Measurements from ENCODE around the gene PDE8B.

PDE8B gene

GRCh38 chr5:77409870-77410621 lies 199.6 kb downstream of the PDE8B start:
- H3K4me1 Mint-ChIP-seq (ENCODE audit: low read depth), result peaks cover 4% of the 10 kb centered on the region
- no peak overlapping the region for H3K27ac Mint-ChIP-seq
- peaks cover 20% of the 10 kb centered on the region for H3K27me3 Mint-ChIP-seq (ENCODE audit: low read depth)
- no peak overlapping the region for H3K4me3 Mint-ChIP-seq
- no peaks in the 10 kb centered on the region for H3K36me3 Mint-ChIP-seq (ENCODE audit: low read depth)
- H3K9me3 Mint-ChIP-seq, result no peaks in the 10 kb centered on the region

GRCh38 chr5:77413049-77413448 lies 202.6 kb downstream of the PDE8B start:
- no peak overlapping the region for H3K27ac Mint-ChIP-seq
- H3K36me3 Mint-ChIP-seq (ENCODE audit: low read depth), result no peaks in the 10 kb centered on the region
- no peak overlapping the region for H3K4me3 Mint-ChIP-seq
- H3K27me3 Mint-ChIP-seq (ENCODE audit: low read depth), result peaks cover 11% of the 10 kb centered on the region
- no peaks in the 10 kb centered on the region for H3K9me3 Mint-ChIP-seq
- H3K4me1 Mint-ChIP-seq (ENCODE audit: low read depth), result peaks cover 2% of the 10 kb centered on the region

- H3K27ac Mint-ChIP-seq, result no peak overlapping the region
- H3K4me1 Mint-ChIP-seq (ENCODE audit: low read depth), result no peaks in the 10 kb centered on the region
- peaks cover 5% of the 10 kb centered on the region for H3K27me3 Mint-ChIP-seq (ENCODE audit: low read depth)
- H3K9me3 Mint-ChIP-seq, result peaks cover 3% of the 10 kb centered on the region
- H3K36me3 Mint-ChIP-seq (ENCODE audit: low read depth), result no peaks in the 10 kb centered on the region
- no peak overlapping the region for H3K4me3 Mint-ChIP-seq
These were observed 207.7 kb downstream of the PDE8B start for GRCh38 chr5:77418162-77418561.

- no peak overlapping the region for H3K27ac Mint-ChIP-seq
- no peak overlapping the region for H3K4me3 Mint-ChIP-seq
- no peaks in the 10 kb centered on the region for H3K4me1 Mint-ChIP-seq (ENCODE audit: low read depth)
- no peaks in the 10 kb centered on the region for H3K36me3 Mint-ChIP-seq (ENCODE audit: low read depth)
- H3K27me3 Mint-ChIP-seq (ENCODE audit: low read depth), result peaks cover 5% of the 10 kb centered on the region
- peaks cover 4% of the 10 kb centered on the region for H3K9me3 Mint-ChIP-seq
These were observed 208.4 kb downstream of the PDE8B start for GRCh38 chr5:77418601-77419581.

- Mint-ChIP-seq H3K9me3 (peaks cover 4% of the 10 kb centered on the region), H3K36me3 (ENCODE audit: low read depth) (no peaks in the 10 kb centered on the region), H3K27me3 (ENCODE audit: low read depth) (peaks cover 5% of the 10 kb centered on the region), H3K4me3 (no peak overlapping the region), H3K27ac (no peak overlapping the region), H3K4me1 (ENCODE audit: low read depth) (no peaks in the 10 kb centered on the region)
These were observed 209.4 kb downstream of the PDE8B start for GRCh38 chr5:77419644-77420582.

GRCh38 chr5:77420940-77421339 lies 210.5 kb downstream of the PDE8B start:
- no peak overlapping the region for H3K4me3 Mint-ChIP-seq
- no peaks in the 10 kb centered on the region for H3K4me1 Mint-ChIP-seq (ENCODE audit: low read depth)
- H3K27ac Mint-ChIP-seq, result no peak overlapping the region
- peaks cover 4% of the 10 kb centered on the region for H3K9me3 Mint-ChIP-seq
- H3K27me3 Mint-ChIP-seq (ENCODE audit: low read depth), result peaks cover 5% of the 10 kb centered on the region
- no peaks in the 10 kb centered on the region for H3K36me3 Mint-ChIP-seq (ENCODE audit: low read depth)

GRCh38 chr5:77423022-77423750 lies 212.7 kb downstream of the PDE8B start:
- H3K27ac Mint-ChIP-seq, result no peak overlapping the region
- no peaks in the 10 kb centered on the region for H3K36me3 Mint-ChIP-seq (ENCODE audit: low read depth)
- peaks cover 5% of the 10 kb centered on the region for H3K27me3 Mint-ChIP-seq (ENCODE audit: low read depth)
- peaks cover 4% of the 10 kb centered on the region for H3K9me3 Mint-ChIP-seq
- H3K4me3 Mint-ChIP-seq, result no peak overlapping the region
- H3K4me1 Mint-ChIP-seq (ENCODE audit: low read depth), result no peaks in the 10 kb centered on the region

- Mint-ChIP-seq H3K9me3 (peaks cover 4% of the 10 kb centered on the region), H3K4me1 (ENCODE audit: low read depth) (peaks cover 4% of the 10 kb centered on the region), H3K27me3 (ENCODE audit: low read depth) (peaks cover 5% of the 10 kb centered on the region), H3K36me3 (ENCODE audit: low read depth) (no peaks in the 10 kb centered on the region), H3K4me3 (no peak overlapping the region), H3K27ac (no peak overlapping the region)
These were observed 214.4 kb downstream of the PDE8B start for GRCh38 chr5:77424921-77425320.

- Mint-ChIP-seq H3K27me3 (ENCODE audit: low read depth) (peaks cover 5% of the 10 kb centered on the region), H3K4me1 (ENCODE audit: low read depth) (peaks cover 5% of the 10 kb centered on the region), H3K4me3 (no peak overlapping the region), H3K9me3 (peaks cover 4% of the 10 kb centered on the region), H3K36me3 (ENCODE audit: low read depth) (no peaks in the 10 kb centered on the region), H3K27ac (no peak overlapping the region)
These were observed 214.9 kb downstream of the PDE8B start for GRCh38 chr5:77425420-77425819.

- Mint-ChIP-seq H3K27ac (no peak overlapping the region), H3K9me3 (peaks cover 4% of the 10 kb centered on the region), H3K4me3 (no peak overlapping the region), H3K36me3 (ENCODE audit: low read depth) (no peaks in the 10 kb centered on the region), H3K4me1 (ENCODE audit: low read depth) (peaks cover 5% of the 10 kb centered on the region), H3K27me3 (ENCODE audit: low read depth) (peaks cover 2% of the 10 kb centered on the region)
These were observed 215.6 kb downstream of the PDE8B start for GRCh38 chr5:77425998-77426659.

GRCh38 chr5:77426670-77427069 lies 216.2 kb downstream of the PDE8B start:
- H3K4me3 Mint-ChIP-seq, result no peak overlapping the region
- H3K9me3 Mint-ChIP-seq, result peaks cover 4% of the 10 kb centered on the region
- no peaks in the 10 kb centered on the region for H3K27me3 Mint-ChIP-seq (ENCODE audit: low read depth)

GRCh38 chr5:77427998-77428397 lies 217.5 kb downstream of the PDE8B start:
- peaks cover 3% of the 10 kb centered on the region for H3K9me3 Mint-ChIP-seq
- no peaks in the 10 kb centered on the region for H3K36me3 Mint-ChIP-seq (ENCODE audit: low read depth)
- peaks cover 7% of the 10 kb centered on the region for H3K4me1 Mint-ChIP-seq (ENCODE audit: low read depth)
- H3K4me3 Mint-ChIP-seq, result no peak overlapping the region
- H3K27ac Mint-ChIP-seq, result no peak overlapping the region
- no peaks in the 10 kb centered on the region for H3K27me3 Mint-ChIP-seq (ENCODE audit: low read depth)

More at GRCh38 chr5:77426670-77427069, 216.2 kb downstream of the PDE8B start:
- H3K27ac Mint-ChIP-seq, result no peak overlapping the region
- peaks cover 7% of the 10 kb centered on the region for H3K4me1 Mint-ChIP-seq (ENCODE audit: low read depth)
- no peaks in the 10 kb centered on the region for H3K36me3 Mint-ChIP-seq (ENCODE audit: low read depth)

- H3K27me3 Mint-ChIP-seq (ENCODE audit: low read depth), result no peaks in the 10 kb centered on the region
- no peak overlapping the region for H3K27ac Mint-ChIP-seq
- H3K4me1 Mint-ChIP-seq (ENCODE audit: low read depth), result peaks cover 7% of the 10 kb centered on the region
- no peak overlapping the region for H3K4me3 Mint-ChIP-seq
- no peaks in the 10 kb centered on the region for H3K9me3 Mint-ChIP-seq
- no peaks in the 10 kb centered on the region for H3K36me3 Mint-ChIP-seq (ENCODE audit: low read depth)
These were observed 218.0 kb downstream of the PDE8B start for GRCh38 chr5:77428526-77428925.

Measured in T-helper 1 cell treated with Interleukin-12 subunit alpha and Interleukin-12 subunit beta and Interleukin-4 antibody, amounts not matched to agents 30 μg/mL and 1 μg/mL, for 36 hours (primary cell).